WTC11 (cell line): ENCODE measurements around the gene KNL1. TPM values are rescaled to one million over a fixed set of nuclear protein-coding genes. Genes with fewer than 3 reads are reported as not detected.

Experiments used
- ATAC-seq: fragments of 200-7000 bp; cut with Tn5 transposase; 2 replicates; pipeline ENCODE4 v1.10.0; 2021; ENCODE audit warnings: mild to moderate bottlenecking, moderate library complexity
- CTCF ChIA-PET: fragments of 300-600 bp; sonication (Branson Sonifier 250); formaldehyde crosslinking; loops from one replicate; lab custom pipeline; 2021; ENCODE audit warnings: antibody characterized with exemption; lab: Charles Lee
- POLR2A ChIA-PET: fragments of 350-600 bp; sonication (Branson Sonifier 250); formaldehyde crosslinking; loops from one replicate; lab custom pipeline; 2021; ENCODE audit warnings: antibody characterized with exemption; lab: Charles Lee
- DNase-seq: peaks from one replicate; pipeline ENCODE4 v3.0.0; 2021; ENCODE audit warnings: low spot score
- H3K27ac Mint-ChIP-seq: 2 replicates; pipeline ENCODE4 v1.8.0; 2021; ENCODE audit warnings: mixed read lengths
- H3K27me3 Mint-ChIP-seq: 2 replicates; pipeline ENCODE4 v1.8.0; 2021; ENCODE audit warnings: low read depth, mild to moderate bottlenecking, moderate library complexity, mixed read lengths
- H3K36me3 Mint-ChIP-seq: 2 replicates; pipeline ENCODE4 v1.8.0; 2021; ENCODE audit warnings: mixed read lengths
- H3K4me1 Mint-ChIP-seq: 2 replicates; pipeline ENCODE4 v1.8.0; 2022; ENCODE audit warnings: mixed read lengths
- H3K4me3 Mint-ChIP-seq: 2 replicates; pipeline ENCODE4 v1.8.0; 2021; ENCODE audit warnings: mild to moderate bottlenecking, moderate library complexity, mixed read lengths
- H3K9me3 Mint-ChIP-seq: 2 replicates; pipeline ENCODE4 v1.8.0; 2021; ENCODE audit warnings: mixed read lengths
- CDX4 ChIP-seq: fragments of 250-450 bp; sonication (Bioruptor Pico); IDR thresholded peaks from 2 replicates; pipeline ENCODE4 v1.9.0; 2021; ENCODE audit warnings: moderate library complexity, mild to moderate bottlenecking, inconsistent platforms, borderline replicate concordance
- CREB1 ChIP-seq: sonication (generic); formaldehyde crosslinking; IDR thresholded peaks from 2 replicates; pipeline ENCODE4 v1.8.0; 2023; ENCODE audit warnings: mild to moderate bottlenecking, missing genetic modification reagents
- E2F1 ChIP-seq: sonication (generic); formaldehyde crosslinking; IDR thresholded peaks from 2 replicates; pipeline ENCODE4 v1.8.0; 2022; ENCODE audit warnings: mild to moderate bottlenecking, missing genetic modification reagents
- ETV6 ChIP-seq: sonication (generic); formaldehyde crosslinking; IDR thresholded peaks from 2 replicates; pipeline ENCODE4 v1.8.1; 2022; ENCODE audit warnings: mild to moderate bottlenecking, missing genetic modification reagents
- GABPB1 ChIP-seq: sonication (generic); formaldehyde crosslinking; IDR thresholded peaks from 2 replicates; pipeline ENCODE4 v1.8.1; 2023; ENCODE audit warnings: mild to moderate bottlenecking, missing genetic modification reagents
- GTF2I ChIP-seq: fragments of 250-450 bp; sonication (Bioruptor Pico); conservative IDR thresholded peaks from 2 replicates; pipeline ENCODE4 v1.4.0; 2021; ENCODE audit warnings: mild to moderate bottlenecking
- HMGXB4 ChIP-seq: sonication (generic); formaldehyde crosslinking; IDR thresholded peaks from 2 replicates; pipeline ENCODE4 v1.8.1; 2023; ENCODE audit warnings: mild to moderate bottlenecking, moderate library complexity, missing genetic modification reagents
- IRF2 ChIP-seq: sonication (generic); formaldehyde crosslinking; IDR thresholded peaks from 2 replicates; pipeline ENCODE4 v1.8.0; 2022; ENCODE audit warnings: low read depth, missing genetic modification reagents, borderline replicate concordance
- KAT7 ChIP-seq: sonication (generic); formaldehyde crosslinking; IDR thresholded peaks from 2 replicates; pipeline ENCODE4 v1.8.1; 2023; ENCODE audit warnings: missing genetic modification reagents, mild to moderate bottlenecking, borderline replicate concordance
- MLX ChIP-seq: sonication (generic); formaldehyde crosslinking; IDR thresholded peaks from 2 replicates; pipeline ENCODE4 v1.8.1; 2023; ENCODE audit warnings: mild to moderate bottlenecking, missing genetic modification reagents, moderate library complexity
- NFATC4 ChIP-seq: fragments of 250-450 bp; sonication (Bioruptor Pico); IDR thresholded peaks from 2 replicates; pipeline ENCODE4 v1.9.0; 2021; ENCODE audit warnings: mild to moderate bottlenecking
- NFE2L1 ChIP-seq: sonication (generic); formaldehyde crosslinking; IDR thresholded peaks from 2 replicates; pipeline ENCODE4 v1.8.1; 2023; ENCODE audit warnings: missing genetic modification reagents
- OVOL2 ChIP-seq: fragments of 250-450 bp; sonication (Bioruptor Pico); IDR thresholded peaks from 2 replicates; pipeline ENCODE4 v1.9.0; 2021; ENCODE audit warnings: mild to moderate bottlenecking, borderline replicate concordance
- PRRX2 ChIP-seq: fragments of 250-450 bp; sonication (Bioruptor Pico); IDR thresholded peaks from 2 replicates; pipeline ENCODE4 v1.8.0; 2021; ENCODE audit warnings: mild to moderate bottlenecking
- SP1 ChIP-seq: sonication (generic); formaldehyde crosslinking; conservative IDR thresholded peaks from 2 replicates; pipeline ENCODE4 v1.8.1; 2022; ENCODE audit warnings: missing genetic modification reagents
- ZMAT4 ChIP-seq: fragments of 250-450 bp; sonication (Bioruptor Pico); IDR thresholded peaks from 2 replicates; pipeline ENCODE4 v1.9.0; 2021; ENCODE audit warnings: mild to moderate bottlenecking
- ZNF263 ChIP-seq: sonication (generic); formaldehyde crosslinking; IDR thresholded peaks from 2 replicates; pipeline ENCODE4 v1.8.1; 2022; ENCODE audit warnings: low read depth, mild to moderate bottlenecking, moderate library complexity, missing genetic modification reagents
- ZNF281 ChIP-seq: sonication (generic); formaldehyde crosslinking; IDR thresholded peaks from 2 replicates; pipeline ENCODE4 v1.8.0; 2023; ENCODE audit warnings: mild to moderate bottlenecking, missing genetic modification reagents
- ZNF532 ChIP-seq: fragments of 250-450 bp; sonication (Bioruptor Pico); IDR thresholded peaks from 2 replicates; pipeline ENCODE4 v1.9.0; 2021; ENCODE audit warnings: mild to moderate bottlenecking, borderline replicate concordance
- total RNA-seq: library from RNA; stranded (reverse); gene quantifications from 3 replicates; pipeline ENCODE4 v1.2.3, GENCODE V29; 2021

The KNL1 gene
- total RNA-seq, 1 experiment from 2014 or later, result 24.0 TPM

GRCh38 chr15:40590667-40591050 is 3.4 kb upstream of the KNL1 start:
- ChIA-PET CTCF (interaction anchor here (0.5 to 4.4 kb wide), 9 partner anchors 9 to 89 kb away, joined by 3 to 32 read pairs (median 5); partner anchors contain the start of genes CCDC32 and RPUSD2), POLR2A (no interaction called here)
- DNase-seq (no peak), ATAC-seq (no peak)
- Mint-ChIP-seq H3K27me3 (no peaks in the 10 kb centered on the region; the same call in 1 of the 2 replicates), H3K36me3 (no peaks in the 10 kb centered on the region), H3K4me3 (peak overlapping the region; percentile 43), H3K4me1 (peaks cover 25% of the 10 kb centered on the region), H3K9me3 (no peaks in the 10 kb centered on the region), H3K27ac (peak overlapping the region; percentile 10; the same call in 1 of the 2 replicates)
- no peak for TF ChIP-seq HMGXB4 (CRISPR knock-in tag)
- TF ChIP-seq ZNF263, result no peak
- no peak for TF ChIP-seq GABPB1
- TF ChIP-seq ETV6 (CRISPR knock-in tag), result no peak
- no peak for TF ChIP-seq NFE2L1
- no peak for TF ChIP-seq SP1 (CRISPR knock-in tag)
- no peak for TF ChIP-seq KAT7
- TF ChIP-seq ZNF281, result no peak

GRCh38 chr15:40591389-40591788 is 2.7 kb upstream of the KNL1 start:
- POLR2A ChIA-PET, result interaction anchor here (1.2 to 1.8 kb wide), 2 partner anchors 22 to 103 kb away, joined by 6 to 8 read pairs; partner anchors contain the start of genes RAD51 and RPUSD2
- Mint-ChIP-seq H3K27ac (peak overlapping the region; percentile 51; the same call in 1 of the 2 replicates), H3K27me3 (no peaks in the 10 kb centered on the region; the same call in 1 of the 2 replicates), H3K36me3 (no peaks in the 10 kb centered on the region), H3K4me1 (peaks cover 27% of the 10 kb centered on the region), H3K9me3 (no peaks in the 10 kb centered on the region), H3K4me3 (peak overlapping the region; percentile 50)
- peak; percentile 35 for DNase-seq
- peak; percentile 31 for ATAC-seq
- CTCF ChIA-PET, result interaction anchor here (0.5 to 4.4 kb wide), 14 partner anchors 8 to 303 kb away, joined by 3 to 32 read pairs (median 4); partner anchors contain the start of genes CCDC32, RPUSD2 and VPS18
- no peak for TF ChIP-seq NFATC4 (CRISPR knock-in tag)
- TF ChIP-seq OVOL2 (CRISPR knock-in tag), result no peak
- TF ChIP-seq E2F1 (CRISPR knock-in tag), result no peak
- TF ChIP-seq MLX (CRISPR knock-in tag), result no peak
- TF ChIP-seq CDX4 (CRISPR knock-in tag), result no peak
- TF ChIP-seq ZMAT4 (CRISPR knock-in tag), result no peak
- TF ChIP-seq ZNF532, result no peak
- TF ChIP-seq GTF2I (CRISPR knock-in tag), result no peak
- no peak for TF ChIP-seq PRRX2 (CRISPR knock-in tag)
- TF ChIP-seq IRF2 (CRISPR knock-in tag), result no peak
- TF ChIP-seq CREB1, result no peak
